Caco-2 (cell line): Measurements from ENCODE around the gene PAWR. TPM values are rescaled to one million over a fixed set of nuclear protein-coding genes. Genes with fewer than 3 reads are reported as not detected.
A peak's percentile ranks its signal among the peaks of the same experiment; 100 is the strongest.

Experiments
- Bru-seq: library from RNA; stranded (reverse); fragments of 400-500 nt; gene quantifications from one replicate; lab custom pipeline; 2021; lab: Mats Ljungman, UMichigan
- BruChase-seq, 2 experiments: library from RNA; stranded (reverse); fragments of 400-500 nt; gene quantifications; one replicate each; lab custom pipeline; 2021; lab: Mats Ljungman, UMichigan
- BruUV-seq: library from RNA; stranded (reverse); fragments of 400-500 nt; replicated peaks from 2 replicates; lab custom pipeline; 2021; lab: Mats Ljungman, UMichigan
- CTCF ChIA-PET: fragments of 300-600 bp; sonication (Branson Sonifier 250); formaldehyde crosslinking; loops from one replicate; lab custom pipeline; 2022; ENCODE audit warnings: antibody characterized with exemption; lab: Charles Lee
- POLR2A ChIA-PET: fragments of 300-600 bp; sonication (Branson Sonifier 250); formaldehyde crosslinking; loops from one replicate; lab custom pipeline; 2022; ENCODE audit warnings: antibody characterized with exemption; lab: Charles Lee
- DNase-seq, 2 experiments: peaks; one replicate each; pipeline versions ENCODE4 v3.0.0 to v3.0.0-alpha.2; 2020 to 2022
- H3K27me3 ChIP-seq: replicated peaks from 2 replicates; pipeline ENCODE4 v1.6.0; 2011; ENCODE audit warnings: low read length; ENCODE audit not compliant: control insufficient read depth, insufficient read depth
- H3K36me3 ChIP-seq: 2 replicates; pipeline ENCODE4 v1.5.1; 2011; ENCODE audit warnings: low read length; ENCODE audit not compliant: control insufficient read depth, insufficient read depth
- H3K4me1 ChIP-seq: fragments of 250-450 bp; sonication (Bioruptor Pico); 2 replicates; pipeline ENCODE4 v1.5.1; 2020; ENCODE audit warnings: mild to moderate bottlenecking
- H3K4me3 ChIP-seq: 2 replicates; pipeline ENCODE4 v1.5.1; 2011; ENCODE audit warnings: low read depth, mild to moderate bottlenecking, control low read depth, low read length
- H3K9me3 ChIP-seq: fragments of 250-450 bp; sonication (Bioruptor Pico); 2 replicates; pipeline ENCODE4 v1.5.1; 2020; ENCODE audit warnings: mild to moderate bottlenecking, moderate library complexity
- H3K27ac Mint-ChIP-seq: one replicate; pipeline ENCODE4 v1.8.0; 2022; ENCODE audit warnings: mixed read lengths; ENCODE audit not compliant: unreplicated experiment
- H3K27me3 Mint-ChIP-seq: one replicate; pipeline ENCODE4 v1.8.0; 2022; ENCODE audit warnings: mixed read lengths; ENCODE audit not compliant: insufficient read depth, unreplicated experiment
- H3K36me3 Mint-ChIP-seq: one replicate; pipeline ENCODE4 v1.8.0; 2022; ENCODE audit warnings: mild to moderate bottlenecking, mixed read lengths; ENCODE audit not compliant: insufficient read depth, unreplicated experiment
- H3K4me1 Mint-ChIP-seq: one replicate; pipeline ENCODE4 v1.8.0; 2022; ENCODE audit warnings: low read depth, mixed read lengths; ENCODE audit not compliant: unreplicated experiment
- H3K4me3 Mint-ChIP-seq: one replicate; pipeline ENCODE4 v1.8.0; 2022; ENCODE audit warnings: mild to moderate bottlenecking, moderate library complexity, mixed read lengths; ENCODE audit not compliant: unreplicated experiment
- H3K9me3 Mint-ChIP-seq: one replicate; pipeline ENCODE4 v1.8.0; 2022; ENCODE audit warnings: mixed read lengths; ENCODE audit not compliant: unreplicated experiment
- intact Hi-C: fragments of 100-400 bp; cut with micrococcal nuclease; formaldehyde crosslinking; loops from one replicate; pipeline ENCODE4 v1.10.0; 2022; ENCODE audit not compliant: unreplicated experiment
- long read RNA-seq: library from polyadenylated mRNA; stranded (forward); transcript quantifications from one replicate; pipeline ENCODE4 v2.0.0, GENCODE V29; 2022
- total RNA-seq: library from RNA; stranded (reverse); gene quantifications from 2 replicates; pipeline ENCODE4 v1.2.3, GENCODE V29; 2022
- TF ChIP-seq, protein P1 (sequence below), 2 experiments: fragments of 200-600 bp in 1 of 2; IDR thresholded peaks; 1 replicate in 1 of 2; 2 replicates in 1 of 2; pipeline versions ENCODE4 v1.5.1 to v1.8.0; 2011 to 2022; ENCODE audit warnings: antibody characterized with exemption in 1 of 2, control low read depth in 1 of 2, inconsistent platforms in 1 of 2, low read depth in 1 of 2, low read length in 1 of 2, mild to moderate bottlenecking in 1 of 2, moderate library complexity in 1 of 2; ENCODE audit not compliant: insufficient read depth in 1 of 2, severe bottlenecking in 1 of 2, unreplicated experiment in 1 of 2

Gene PAWR, protein sequence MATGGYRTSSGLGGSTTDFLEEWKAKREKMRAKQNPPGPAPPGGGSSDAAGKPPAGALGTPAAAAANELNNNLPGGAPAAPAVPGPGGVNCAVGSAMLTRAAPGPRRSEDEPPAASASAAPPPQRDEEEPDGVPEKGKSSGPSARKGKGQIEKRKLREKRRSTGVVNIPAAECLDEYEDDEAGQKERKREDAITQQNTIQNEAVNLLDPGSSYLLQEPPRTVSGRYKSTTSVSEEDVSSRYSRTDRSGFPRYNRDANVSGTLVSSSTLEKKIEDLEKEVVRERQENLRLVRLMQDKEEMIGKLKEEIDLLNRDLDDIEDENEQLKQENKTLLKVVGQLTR
- 157 and 163 TPM in 2 replicates for total RNA-seq
- percentile 96 among the genes with signal in this experiment for Bru-seq, nascent RNA
- BruChase-seq, experiment 1, labeled RNA remaining after a 2-hour chase: percentile 91 among the genes with signal in this experiment
- BruChase-seq, experiment 2, labeled RNA remaining after a 6-hour chase: percentile 92 among the genes with signal in this experiment
- long read RNA-seq, full-length matches to known transcripts: 30 of 104 reads
- long read RNA-seq, partial matches to known transcripts: 48 of 104 reads
- long read RNA-seq, other reads (novel, unspliced or antisense): 26 of 104 reads

DNA sequence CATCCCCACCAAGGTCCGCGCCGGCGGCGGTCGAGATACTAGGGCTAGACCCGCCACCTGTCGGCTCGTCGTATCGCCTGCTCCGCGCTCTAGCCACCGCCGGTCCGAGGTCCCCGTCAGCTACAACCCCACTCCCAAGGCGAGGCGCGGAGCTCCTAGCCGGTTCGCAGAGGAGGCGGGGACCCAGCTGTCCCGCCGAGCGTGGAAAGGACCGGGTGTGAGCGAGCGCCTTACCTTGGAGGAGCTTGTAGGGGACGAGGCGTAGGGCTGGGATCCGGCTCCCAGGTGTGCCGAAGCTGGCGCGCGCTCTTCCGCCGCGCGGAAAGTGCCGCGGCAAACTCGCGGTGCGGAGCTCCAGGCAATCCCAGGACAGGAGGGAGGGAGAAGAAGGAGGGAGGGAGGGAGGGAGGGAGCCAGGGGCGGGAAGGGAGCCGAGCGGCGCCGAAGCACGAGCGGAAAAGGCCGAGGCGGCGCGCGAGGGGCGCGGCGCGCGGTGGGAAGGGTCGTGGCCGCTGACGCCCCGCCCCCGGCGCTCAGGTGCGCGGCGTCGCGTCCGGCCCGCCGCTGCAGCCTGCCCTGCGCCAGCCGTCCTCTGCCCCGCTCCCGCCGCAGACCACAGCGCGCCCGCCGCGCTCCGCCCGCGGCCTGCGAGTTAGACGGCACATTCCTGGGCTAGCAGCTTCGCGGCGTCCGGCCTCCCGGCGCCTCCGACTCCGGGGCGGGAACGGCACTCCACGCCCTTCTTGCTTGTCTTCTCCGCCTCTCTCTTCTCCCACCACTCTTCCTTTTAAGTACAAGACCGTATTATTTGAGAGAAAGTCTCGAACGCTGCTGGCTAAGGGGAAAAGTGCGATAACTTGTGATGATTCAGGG is at the start of gene PAWR:
Gene PAWR (minus strand): TSS at position 327 of the 873 bp plus-strand sequence. CDS start 720 bp downstream, outside the sequence.
- H3K27ac Mint-ChIP-seq: peak within 1 kb of the TSS; percentile 90
- peak within 1 kb of the TSS; percentile 89 for H3K4me3 Mint-ChIP-seq
- H3K9me3 Mint-ChIP-seq: no peaks in the 10 kb centered on the region
- Histone ChIP-seq H3K4me1 (peaks cover 19% of the 10 kb centered on the region), H3K27me3 (no peaks in the 10 kb centered on the region), H3K9me3 (no peaks in the 10 kb centered on the region), H3K4me3 (peak within 1 kb of the TSS; percentile 98), H3K36me3 (no peaks in the 10 kb centered on the region)
- H3K27me3 Mint-ChIP-seq: no peaks in the 10 kb centered on the region
- BruUV-seq: no TSS peak
- CTCF ChIA-PET: interaction anchor here (0.6 to 1.5 kb wide), 10 partner anchors 23 to 283 kb away, joined by 3 to 9 read pairs (median 4); no protein-coding TSS in a partner anchor
- intact Hi-C loops: loop anchor here (1.0 to 5.0 kb wide), 6 partner anchors 79 to 496 kb away; no protein-coding TSS in a partner anchor
- peaks cover 38% of the 10 kb centered on the region for H3K36me3 Mint-ChIP-seq
- peaks cover 23% of the 10 kb centered on the region for H3K4me1 Mint-ChIP-seq
- POLR2A ChIA-PET: interaction anchor here (0.5 to 1.2 kb wide), 9 partner anchors 24 to 276 kb away, joined by 3 to 8 read pairs (median 6); no protein-coding TSS in a partner anchor
- TF ChIP-seq, protein P1, sequence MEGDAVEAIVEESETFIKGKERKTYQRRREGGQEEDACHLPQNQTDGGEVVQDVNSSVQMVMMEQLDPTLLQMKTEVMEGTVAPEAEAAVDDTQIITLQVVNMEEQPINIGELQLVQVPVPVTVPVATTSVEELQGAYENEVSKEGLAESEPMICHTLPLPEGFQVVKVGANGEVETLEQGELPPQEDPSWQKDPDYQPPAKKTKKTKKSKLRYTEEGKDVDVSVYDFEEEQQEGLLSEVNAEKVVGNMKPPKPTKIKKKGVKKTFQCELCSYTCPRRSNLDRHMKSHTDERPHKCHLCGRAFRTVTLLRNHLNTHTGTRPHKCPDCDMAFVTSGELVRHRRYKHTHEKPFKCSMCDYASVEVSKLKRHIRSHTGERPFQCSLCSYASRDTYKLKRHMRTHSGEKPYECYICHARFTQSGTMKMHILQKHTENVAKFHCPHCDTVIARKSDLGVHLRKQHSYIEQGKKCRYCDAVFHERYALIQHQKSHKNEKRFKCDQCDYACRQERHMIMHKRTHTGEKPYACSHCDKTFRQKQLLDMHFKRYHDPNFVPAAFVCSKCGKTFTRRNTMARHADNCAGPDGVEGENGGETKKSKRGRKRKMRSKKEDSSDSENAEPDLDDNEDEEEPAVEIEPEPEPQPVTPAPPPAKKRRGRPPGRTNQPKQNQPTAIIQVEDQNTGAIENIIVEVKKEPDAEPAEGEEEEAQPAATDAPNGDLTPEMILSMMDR (IDR thresholded peaks at IDR 0.05; ENCODE audit: insufficient read depth in 1 of 2, low read depth in 1 of 2, low read length in 1 of 2, severe bottlenecking in 1 of 2, unreplicated experiment in 1 of 2): no peak
- peak; percentile 89 to 92 for DNase-seq

GRCh38 chr12:79737875-79738718 is 47.3 kb upstream of the PAWR start:
- Histone ChIP-seq H3K27me3 (no peaks in the 10 kb centered on the region), H3K4me1 (peaks cover 9% of the 10 kb centered on the region; the same call in 1 of the 2 replicates), H3K9me3 (no peaks in the 10 kb centered on the region), H3K36me3 (no peaks in the 10 kb centered on the region), H3K4me3 (no peak overlapping the region)
- POLR2A ChIA-PET: no interaction called here
- H3K9me3 Mint-ChIP-seq: no peaks in the 10 kb centered on the region
- no TSS peak for BruUV-seq
- TF ChIP-seq, protein P1 (IDR thresholded peaks at IDR 0.05; ENCODE audit: insufficient read depth in 1 of 2, low read depth in 1 of 2, low read length in 1 of 2, severe bottlenecking in 1 of 2, unreplicated experiment in 1 of 2): peak; percentile 50 to 58
- H3K36me3 Mint-ChIP-seq: no peaks in the 10 kb centered on the region
- no peak overlapping the region for H3K27ac Mint-ChIP-seq
- H3K27me3 Mint-ChIP-seq: no peaks in the 10 kb centered on the region
- no peak overlapping the region for H3K4me3 Mint-ChIP-seq
- CTCF ChIA-PET: interaction anchor here (0.8 to 1.3 kb wide), 4 partner anchors 191 to 363 kb away, joined by 3 to 8 read pairs (median 5); no protein-coding TSS in a partner anchor
- peak; percentile 62 to 69 for DNase-seq
- intact Hi-C loops: loop anchor here (1.0 to 10.0 kb wide), 5 partner anchors 46 to 447 kb away; no protein-coding TSS in a partner anchor
- H3K4me1 Mint-ChIP-seq: peaks cover 6% of the 10 kb centered on the region
